Measurements from ENCODE around the gene IYD.

The IYD gene

GRCh38 chr6:150333585-150333941 is 35.2 kb upstream of the IYD start:
- FAIRE-seq (no peak), DNase-seq (ENCODE audit: insufficient read length) (no peak)
- TF ChIP-seq POLR2A (IDR thresholded peaks at IDR 0.05; ENCODE audit: low read depth, low read length) (no peak), POLR2AphosphoS5 (IDR thresholded peaks at IDR 0.05; ENCODE audit: low read depth, low read length) (no peak), TAF1 (IDR thresholded peaks at IDR 0.05; ENCODE audit: borderline replicate concordance, low read depth, low read length) (no peak)

- DNase-seq (ENCODE audit: insufficient read length) (peak; percentile 15), FAIRE-seq (no peak)
- TF ChIP-seq POLR2AphosphoS5 (IDR thresholded peaks at IDR 0.05; ENCODE audit: low read depth, low read length): no peak
- TF ChIP-seq POLR2A (IDR thresholded peaks at IDR 0.05; ENCODE audit: low read depth, low read length): no peak
- TF ChIP-seq TAF1 (IDR thresholded peaks at IDR 0.05; ENCODE audit: borderline replicate concordance, low read depth, low read length): no peak
Measured at GRCh38 chr6:150334790-150335783, 33.7 kb upstream of the IYD start.

- no peak for TF ChIP-seq POLR2AphosphoS5 (IDR thresholded peaks at IDR 0.05; ENCODE audit: low read depth, low read length)
- no peak for TF ChIP-seq POLR2A (IDR thresholded peaks at IDR 0.05; ENCODE audit: low read depth, low read length)
- TF ChIP-seq TAF1 (IDR thresholded peaks at IDR 0.05; ENCODE audit: borderline replicate concordance, low read depth, low read length): no peak
Measured at GRCh38 chr6:150336299-150336698, 32.5 kb upstream of the IYD start.

GRCh38 chr6:150336708-150337107 is 32.1 kb upstream of the IYD start:
- no peak for FAIRE-seq
- TF ChIP-seq POLR2AphosphoS5 (IDR thresholded peaks at IDR 0.05; ENCODE audit: low read depth, low read length) (no peak), TAF1 (IDR thresholded peaks at IDR 0.05; ENCODE audit: borderline replicate concordance, low read depth, low read length) (no peak), POLR2A (IDR thresholded peaks at IDR 0.05; ENCODE audit: low read depth, low read length) (no peak)
- no peak for DNase-seq (ENCODE audit: insufficient read length)

More at GRCh38 chr6:150336299-150336698, 32.5 kb upstream of the IYD start:
- no peak for FAIRE-seq
- no peak for DNase-seq (ENCODE audit: insufficient read length)

GRCh38 chr6:150342126-150342525 is 26.7 kb upstream of the IYD start:
- DNase-seq (ENCODE audit: insufficient read length) (no peak), FAIRE-seq (no peak)
- TF ChIP-seq POLR2AphosphoS5 (IDR thresholded peaks at IDR 0.05; ENCODE audit: low read depth, low read length) (no peak), TAF1 (IDR thresholded peaks at IDR 0.05; ENCODE audit: borderline replicate concordance, low read depth, low read length) (no peak), POLR2A (IDR thresholded peaks at IDR 0.05; ENCODE audit: low read depth, low read length) (no peak)

GRCh38 chr6:150343434-150343833 is 25.4 kb upstream of the IYD start:
- FAIRE-seq (no peak), DNase-seq (ENCODE audit: insufficient read length) (no peak)
- TF ChIP-seq POLR2AphosphoS5 (IDR thresholded peaks at IDR 0.05; ENCODE audit: low read depth, low read length) (no peak), TAF1 (IDR thresholded peaks at IDR 0.05; ENCODE audit: borderline replicate concordance, low read depth, low read length) (no peak)

GRCh38 chr6:150345781-150346180 is 23.0 kb upstream of the IYD start:
- FAIRE-seq (no peak), DNase-seq (ENCODE audit: insufficient read length) (no peak)
- no peak for TF ChIP-seq POLR2A (IDR thresholded peaks at IDR 0.05; ENCODE audit: low read depth, low read length)
- TF ChIP-seq TAF1 (IDR thresholded peaks at IDR 0.05; ENCODE audit: borderline replicate concordance, low read depth, low read length): no peak
- no peak for TF ChIP-seq POLR2AphosphoS5 (IDR thresholded peaks at IDR 0.05; ENCODE audit: low read depth, low read length)

GRCh38 chr6:150346346-150346745 is 22.5 kb upstream of the IYD start:
- no peak for FAIRE-seq
- TF ChIP-seq POLR2A (IDR thresholded peaks at IDR 0.05; ENCODE audit: low read depth, low read length) (no peak), POLR2AphosphoS5 (IDR thresholded peaks at IDR 0.05; ENCODE audit: low read depth, low read length) (no peak), TAF1 (IDR thresholded peaks at IDR 0.05; ENCODE audit: borderline replicate concordance, low read depth, low read length) (no peak)
- DNase-seq (ENCODE audit: insufficient read length): no peak

- no peak for TF ChIP-seq POLR2A (IDR thresholded peaks at IDR 0.05; ENCODE audit: low read depth, low read length)
- no peak for TF ChIP-seq TAF1 (IDR thresholded peaks at IDR 0.05; ENCODE audit: borderline replicate concordance, low read depth, low read length)
- no peak for FAIRE-seq
- DNase-seq (ENCODE audit: insufficient read length): no peak
Measured at GRCh38 chr6:150347845-150348244, 21.0 kb upstream of the IYD start.

GRCh38 chr6:150349546-150349945 is 19.3 kb upstream of the IYD start:
- no peak for FAIRE-seq
- no peak for TF ChIP-seq TAF1 (IDR thresholded peaks at IDR 0.05; ENCODE audit: borderline replicate concordance, low read depth, low read length)
- no peak for TF ChIP-seq POLR2A (IDR thresholded peaks at IDR 0.05; ENCODE audit: low read depth, low read length)
- TF ChIP-seq POLR2AphosphoS5 (IDR thresholded peaks at IDR 0.05; ENCODE audit: low read depth, low read length): no peak
- no peak for DNase-seq (ENCODE audit: insufficient read length)

- no peak for FAIRE-seq
- no peak for DNase-seq (ENCODE audit: insufficient read length)
- TF ChIP-seq POLR2A (IDR thresholded peaks at IDR 0.05; ENCODE audit: low read depth, low read length) (no peak), POLR2AphosphoS5 (IDR thresholded peaks at IDR 0.05; ENCODE audit: low read depth, low read length) (no peak), TAF1 (IDR thresholded peaks at IDR 0.05; ENCODE audit: borderline replicate concordance, low read depth, low read length) (no peak)
Measured at GRCh38 chr6:150352321-150353296, 16.2 kb upstream of the IYD start.

Data from GM12892 (cell line).